ENCODE results near the gene NACC2. TPM values are rescaled to one million over a fixed set of nuclear protein-coding genes. Genes with fewer than 3 reads are reported as not detected.

The NACC2 gene
- total and polyA plus RNA-seq, 10 donors = 2.1 to 34.9 (median 23.7) TPM

- 80 to 93% (median 89%) methylated on average over 25 to 26 of the region's 26 CpGs for WGBS, 5 donors
- intact Hi-C loops (cut with DNase I; ENCODE audit: low total_unique reads) = no loop called here
- Histone ChIP-seq H3K4me1 (peaks cover 4 to 42% (median 14%) of the 10 kb centered on the region in 6 donors), H3K36me3 (no peaks in the 10 kb centered on the region), H3K4me3 (no peak overlapping the region), H3K27me3 (replicated peaks in 1 of 7) (peaks cover 0 to 64% (median 0%) of the 10 kb centered on the region in 7 donors), H3K9me3 (no peaks in the 10 kb centered on the region), H3K27ac (no peak overlapping the region)
- TF ChIP-seq CTCF (IDR thresholded peaks at IDR 0.05 in 8 of 11, conservative IDR thresholded peaks at IDR 0.05 in 3 of 11) = no peak
- no peak for TF ChIP-seq POLR2AphosphoS5 (IDR thresholded peaks at IDR 0.05)
- TF ChIP-seq POLR2A (IDR thresholded peaks at IDR 0.05) = no peak
- DNase-seq = no peak
Measured at GRCh38 chr9:135983208-135984071, 111.6 kb downstream of the NACC2 start.

GRCh38 chr9:135982499-135983207 lies 112.4 kb downstream of the NACC2 start:
- H3K4me1 ChIP-seq = peaks cover 4 to 42% (median 14%) of the 10 kb centered on the region in 6 donors
- WGBS, 5 donors = 87 to 94% (median 90%) methylated on average over 22 to 24 of the region's 24 CpGs
- H3K27me3 ChIP-seq (replicated peaks in 1 of 7) = peaks cover 0 to 57% (median 0%) of the 10 kb centered on the region in 7 donors
- no peaks in the 10 kb centered on the region for H3K9me3 ChIP-seq
- no peak for DNase-seq
- no peak for TF ChIP-seq POLR2A (IDR thresholded peaks at IDR 0.05)
- no peak for TF ChIP-seq POLR2AphosphoS5 (IDR thresholded peaks at IDR 0.05)
- H3K36me3 ChIP-seq = no peaks in the 10 kb centered on the region
- intact Hi-C loops (cut with DNase I; ENCODE audit: low total_unique reads) = no loop called here
- no peak overlapping the region for H3K27ac ChIP-seq
- H3K4me3 ChIP-seq = no peak overlapping the region

GRCh38 chr9:135980926-135981630 lies 114.0 kb downstream of the NACC2 start:
- peaks cover 0 to 55% (median 0%) of the 10 kb centered on the region in 7 donors for H3K27me3 ChIP-seq (replicated peaks in 1 of 7)
- H3K36me3 ChIP-seq = no peaks in the 10 kb centered on the region
- no peaks in the 10 kb centered on the region for H3K9me3 ChIP-seq
- 86 to 92% (median 88%) methylated on average over 10 to 29 of the region's 29 CpGs for WGBS, 5 donors
- no peak for DNase-seq
- intact Hi-C loops (cut with DNase I; ENCODE audit: low total_unique reads) = no loop called here
- H3K4me3 ChIP-seq = no peak overlapping the region
- H3K27ac ChIP-seq = no peak overlapping the region
- no peak for TF ChIP-seq POLR2AphosphoS5 (IDR thresholded peaks at IDR 0.05)
- no peak for TF ChIP-seq POLR2A (IDR thresholded peaks at IDR 0.05)
- TF ChIP-seq CTCF (IDR thresholded peaks at IDR 0.05 in 8 of 11, conservative IDR thresholded peaks at IDR 0.05 in 3 of 11) = no peak
- H3K4me1 ChIP-seq = peaks cover 4 to 38% (median 14%) of the 10 kb centered on the region in 6 donors

- 53 to 71% (median 61%) methylated on average over 12 to 19 of the region's 19 CpGs for WGBS, 5 donors
- peaks cover 4 to 24% (median 14%) of the 10 kb centered on the region in 6 donors for H3K4me1 ChIP-seq
Measured at GRCh38 chr9:135979547-135980166, 115.4 kb downstream of the NACC2 start.

More at GRCh38 chr9:135979547-135980166, 115.4 kb downstream of the NACC2 start:
- intact Hi-C loops (cut with DNase I; ENCODE audit: low total_unique reads) = no loop called here
- no peaks in the 10 kb centered on the region for H3K36me3 ChIP-seq
- no peak for TF ChIP-seq POLR2AphosphoS5 (IDR thresholded peaks at IDR 0.05)
- no peak for DNase-seq
- H3K27ac ChIP-seq = peak overlapping the region in 3 of 8 donors; percentile 27 to 53 (median 35)
- peaks cover 0 to 49% (median 0%) of the 10 kb centered on the region in 7 donors for H3K27me3 ChIP-seq (replicated peaks in 1 of 7)
- H3K4me3 ChIP-seq = peak overlapping the region in 1 of 8 donors; percentile 11
- H3K9me3 ChIP-seq = no peaks in the 10 kb centered on the region
